ENCODE data around the gene BCAS4. TPM values are rescaled to one million over a fixed set of nuclear protein-coding genes. Genes with fewer than 3 reads are reported as not detected.

The BCAS4 gene
- total RNA-seq, 1 donor from 2014 or later, result 8.9 TPM

DNA sequence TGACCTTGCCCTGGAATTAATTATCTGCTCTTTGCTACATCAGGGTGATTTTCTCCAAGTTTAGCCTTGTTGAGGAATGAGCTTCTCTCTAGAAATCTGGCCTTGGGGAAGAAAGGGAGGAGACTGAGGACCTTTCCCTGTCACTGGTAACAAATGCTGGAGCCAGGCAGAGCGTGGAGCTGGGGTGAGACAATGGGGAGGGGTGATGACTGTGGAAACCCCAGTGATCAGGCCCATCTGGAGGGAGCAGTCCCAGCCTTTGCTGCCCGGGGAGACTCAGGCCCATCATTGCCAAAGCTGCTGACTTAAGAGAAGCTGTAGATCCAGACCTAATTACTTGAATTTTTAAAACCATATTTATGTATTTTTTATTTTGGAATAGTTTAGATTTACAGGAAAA, 31.3 kb downstream of the BCAS4 start:
- Mint-ChIP-seq H3K27ac (no peak overlapping the region), H3K36me3 (ENCODE audit: insufficient read depth) (peaks cover 2% of the 10 kb centered on the region), H3K4me1 (ENCODE audit: low read depth) (peaks cover 2% of the 10 kb centered on the region), H3K9me3 (ENCODE audit: low read depth) (no peaks in the 10 kb centered on the region), H3K4me3 (ENCODE audit: low read depth) (no peak overlapping the region), H3K27me3 (no peaks in the 10 kb centered on the region)
- TF ChIP-seq, protein P1, sequence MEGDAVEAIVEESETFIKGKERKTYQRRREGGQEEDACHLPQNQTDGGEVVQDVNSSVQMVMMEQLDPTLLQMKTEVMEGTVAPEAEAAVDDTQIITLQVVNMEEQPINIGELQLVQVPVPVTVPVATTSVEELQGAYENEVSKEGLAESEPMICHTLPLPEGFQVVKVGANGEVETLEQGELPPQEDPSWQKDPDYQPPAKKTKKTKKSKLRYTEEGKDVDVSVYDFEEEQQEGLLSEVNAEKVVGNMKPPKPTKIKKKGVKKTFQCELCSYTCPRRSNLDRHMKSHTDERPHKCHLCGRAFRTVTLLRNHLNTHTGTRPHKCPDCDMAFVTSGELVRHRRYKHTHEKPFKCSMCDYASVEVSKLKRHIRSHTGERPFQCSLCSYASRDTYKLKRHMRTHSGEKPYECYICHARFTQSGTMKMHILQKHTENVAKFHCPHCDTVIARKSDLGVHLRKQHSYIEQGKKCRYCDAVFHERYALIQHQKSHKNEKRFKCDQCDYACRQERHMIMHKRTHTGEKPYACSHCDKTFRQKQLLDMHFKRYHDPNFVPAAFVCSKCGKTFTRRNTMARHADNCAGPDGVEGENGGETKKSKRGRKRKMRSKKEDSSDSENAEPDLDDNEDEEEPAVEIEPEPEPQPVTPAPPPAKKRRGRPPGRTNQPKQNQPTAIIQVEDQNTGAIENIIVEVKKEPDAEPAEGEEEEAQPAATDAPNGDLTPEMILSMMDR (IDR thresholded peaks at IDR 0.05; ENCODE audit: unreplicated experiment), result no peak
- DNase-seq (ENCODE audit: low spot score, unreplicated experiment), result no peak

DNA sequence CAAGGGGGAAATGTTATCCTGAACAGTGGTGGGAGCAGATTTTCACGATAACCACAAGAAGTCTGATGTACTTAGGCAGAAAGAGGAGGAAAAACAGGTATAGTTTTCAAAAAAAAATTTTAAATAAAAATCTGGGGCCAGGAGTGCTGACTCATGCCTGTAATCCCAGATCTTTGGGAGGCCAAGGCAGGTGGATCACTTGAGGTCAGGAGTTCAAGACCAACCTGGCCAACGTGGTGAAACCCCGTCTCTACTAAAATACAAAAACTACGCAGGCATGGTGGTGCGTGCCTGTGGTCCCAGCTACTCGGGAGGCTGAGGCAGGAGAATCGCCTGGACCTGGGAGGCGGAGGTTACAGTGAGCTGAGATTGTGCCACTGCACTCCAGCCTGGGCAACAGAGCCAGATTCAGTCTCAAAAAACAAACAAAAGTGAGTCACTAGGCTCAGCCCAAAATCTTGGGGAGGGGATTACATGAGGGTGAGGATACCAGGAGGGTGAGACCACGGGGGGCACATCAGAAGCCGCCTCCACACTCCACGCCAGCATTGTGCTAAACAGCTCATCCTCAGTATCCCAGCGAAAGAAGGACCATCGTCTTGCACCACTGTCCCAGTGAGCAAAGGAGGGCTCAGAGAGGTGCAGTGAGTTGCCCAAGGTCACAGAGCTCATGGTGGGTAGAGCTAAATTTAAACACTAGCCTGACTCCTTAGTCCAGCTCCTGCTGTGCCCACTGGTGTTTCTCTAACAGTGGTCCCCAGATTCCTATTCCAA, 33.7 kb downstream of the BCAS4 start:
- Mint-ChIP-seq H3K27ac (no peak overlapping the region), H3K9me3 (ENCODE audit: low read depth) (no peaks in the 10 kb centered on the region), H3K36me3 (ENCODE audit: insufficient read depth) (peaks cover 6% of the 10 kb centered on the region), H3K27me3 (no peaks in the 10 kb centered on the region), H3K4me3 (ENCODE audit: low read depth) (no peak overlapping the region), H3K4me1 (ENCODE audit: low read depth) (peaks cover 2% of the 10 kb centered on the region)
- DNase-seq (ENCODE audit: low spot score, unreplicated experiment), result no peak
- TF ChIP-seq, protein P1 (IDR thresholded peaks at IDR 0.05; ENCODE audit: unreplicated experiment), result no peak

DNA sequence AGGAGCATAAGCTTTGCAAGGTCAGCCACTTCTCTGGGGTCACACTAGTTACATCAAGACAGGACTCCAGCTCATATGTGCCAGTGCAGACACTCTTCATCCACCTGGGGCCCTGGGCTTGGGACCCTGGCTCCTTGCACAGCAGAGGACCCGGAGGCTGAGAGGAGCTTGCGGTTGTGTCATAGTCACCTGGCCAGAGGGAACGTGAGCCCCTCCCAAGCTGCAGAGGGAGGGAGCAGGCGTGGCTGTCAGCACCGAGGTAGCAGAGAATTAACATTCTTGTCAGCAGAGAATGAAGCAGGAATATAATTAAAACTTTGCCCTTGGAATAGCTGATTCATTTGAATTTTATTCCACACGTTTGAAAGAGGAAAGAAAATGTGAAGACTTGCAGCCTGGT, 36.8 kb downstream of the BCAS4 start:
- DNase-seq (ENCODE audit: low spot score, unreplicated experiment), result no peak
- Mint-ChIP-seq H3K4me3 (ENCODE audit: low read depth) (no peak overlapping the region), H3K27ac (no peak overlapping the region), H3K9me3 (ENCODE audit: low read depth) (no peaks in the 10 kb centered on the region), H3K27me3 (no peaks in the 10 kb centered on the region), H3K4me1 (ENCODE audit: low read depth) (no peaks in the 10 kb centered on the region), H3K36me3 (ENCODE audit: insufficient read depth) (peaks cover 7% of the 10 kb centered on the region)
- TF ChIP-seq, protein P1 (IDR thresholded peaks at IDR 0.05; ENCODE audit: unreplicated experiment), result no peak

DNA sequence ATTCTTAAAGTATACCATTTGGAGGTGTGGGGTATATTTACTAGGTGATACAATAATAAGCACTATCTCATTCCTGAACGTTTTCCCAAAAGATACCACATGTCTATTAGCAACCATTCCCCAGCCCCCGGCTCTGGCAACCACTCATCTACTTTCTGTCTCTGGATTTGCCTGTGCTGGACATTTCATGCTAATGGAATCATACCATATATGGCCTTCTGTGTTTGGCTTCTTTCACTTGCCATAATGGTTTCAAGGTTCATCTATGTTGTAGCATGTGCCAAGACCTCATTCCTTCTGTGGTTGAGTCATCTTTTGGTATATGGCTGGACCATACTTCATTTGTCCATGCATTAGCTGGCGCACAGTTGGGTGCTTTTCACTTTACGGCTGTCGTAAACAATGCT, 39.7 kb downstream of the BCAS4 start:
- no peak overlapping the region for H3K27ac Mint-ChIP-seq
- TF ChIP-seq, protein P1 (IDR thresholded peaks at IDR 0.05; ENCODE audit: unreplicated experiment), result no peak

DNA sequence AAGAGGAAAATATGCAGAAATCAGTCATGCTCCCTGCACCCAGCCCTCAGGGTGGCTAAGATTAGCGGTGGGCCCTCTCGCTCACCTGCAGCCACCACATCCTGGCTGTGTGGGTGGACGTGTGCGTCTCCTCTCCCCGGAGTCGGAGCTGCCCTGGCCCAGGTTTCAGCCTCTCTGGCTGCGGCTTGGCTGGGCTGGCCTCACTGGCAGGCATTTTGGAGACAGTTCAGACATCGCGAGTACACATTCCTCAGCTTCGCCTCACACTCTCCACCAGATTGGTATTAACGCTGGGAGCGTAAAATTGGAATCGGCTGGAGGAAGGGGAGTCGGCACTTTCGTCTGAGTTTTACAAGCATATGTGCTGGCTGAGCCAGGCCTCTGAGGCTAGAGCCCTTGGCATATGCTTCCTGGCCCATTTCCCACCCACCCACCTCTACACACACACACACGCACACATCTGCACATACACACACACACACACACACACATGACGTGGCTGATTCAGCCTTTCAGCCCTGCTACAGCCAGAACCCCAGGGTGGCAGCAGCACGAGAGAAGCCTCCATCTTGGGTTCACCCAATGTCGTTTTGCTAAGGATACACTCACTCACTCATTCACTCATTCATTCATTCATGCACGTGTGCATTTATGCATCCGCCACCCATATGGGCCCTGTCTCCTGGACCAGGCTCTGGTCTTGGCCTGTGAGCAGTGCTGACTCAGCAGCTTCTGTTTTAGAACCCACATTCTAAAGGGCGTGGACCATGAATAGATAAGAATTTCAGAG, 42.9 kb downstream of the BCAS4 start:
- H3K4me1 Mint-ChIP-seq (ENCODE audit: low read depth), result no peaks in the 10 kb centered on the region
- H3K36me3 Mint-ChIP-seq (ENCODE audit: insufficient read depth), result peaks cover 3% of the 10 kb centered on the region
- no peaks in the 10 kb centered on the region for H3K9me3 Mint-ChIP-seq (ENCODE audit: low read depth)
- no peak overlapping the region for H3K4me3 Mint-ChIP-seq (ENCODE audit: low read depth)
- TF ChIP-seq, protein P1 (IDR thresholded peaks at IDR 0.05; ENCODE audit: unreplicated experiment), result no peak
- no peaks in the 10 kb centered on the region for H3K27me3 Mint-ChIP-seq
- no peak overlapping the region for H3K27ac Mint-ChIP-seq
- DNase-seq (ENCODE audit: low spot score, unreplicated experiment), result no peak

More for the DNA sequence above, 39.7 kb downstream of the BCAS4 start:
- H3K4me1 Mint-ChIP-seq (ENCODE audit: low read depth), result no peaks in the 10 kb centered on the region
- no peaks in the 10 kb centered on the region for H3K27me3 Mint-ChIP-seq
- no peaks in the 10 kb centered on the region for H3K9me3 Mint-ChIP-seq (ENCODE audit: low read depth)
- H3K4me3 Mint-ChIP-seq (ENCODE audit: low read depth), result no peak overlapping the region
- peaks cover 5% of the 10 kb centered on the region for H3K36me3 Mint-ChIP-seq (ENCODE audit: insufficient read depth)
- DNase-seq (ENCODE audit: low spot score, unreplicated experiment), result no peak

Measured in progenitor cell of endocrine pancreas (in vitro differentiated cells).